Measurements from ENCODE around the gene WDR20.
"Not testable (repeated sequence)": the region's sequence is repeated elsewhere in the genome, so short reads cannot be mapped to it uniquely, and the experiment has no call there.

The WDR20 gene

GRCh38 chr14:102172021-102172272 is 32.2 kb downstream of the WDR20 start:
- not testable (repeated sequence) for DNase-seq

- not testable (repeated sequence) for DNase-seq
These were observed 33.0 kb downstream of the WDR20 start for GRCh38 chr14:102172721-102173120.

- no peak for DNase-seq
These were observed 37.5 kb downstream of the WDR20 start for GRCh38 chr14:102177161-102177560.

- no peak for DNase-seq
These were observed 39.1 kb downstream of the WDR20 start for GRCh38 chr14:102178806-102179205.

GRCh38 chr14:102180248-102180998 is 40.7 kb downstream of the WDR20 start:
- DNase-seq = no peak

- no peak for DNase-seq
These were observed 41.5 kb downstream of the WDR20 start for GRCh38 chr14:102181187-102181586.

- DNase-seq = peak; percentile 25 to 33
These were observed 42.5 kb downstream of the WDR20 start for GRCh38 chr14:102182190-102182589.

GRCh38 chr14:102182936-102183619 is 43.4 kb downstream of the WDR20 start:
- DNase-seq = no peak

GRCh38 chr14:102183886-102184285 is 44.2 kb downstream of the WDR20 start:
- no peak for DNase-seq

- DNase-seq = no peak
These were observed 44.8 kb downstream of the WDR20 start for GRCh38 chr14:102184316-102185035.

- DNase-seq = no peak
These were observed 45.7 kb downstream of the WDR20 start for GRCh38 chr14:102185360-102185759.

GRCh38 chr14:102187044-102187443 is 47.3 kb downstream of the WDR20 start:
- DNase-seq = no peak

- DNase-seq = no peak
These were observed 47.9 kb downstream of the WDR20 start for GRCh38 chr14:102187568-102188001.

- no peak for DNase-seq
These were observed 48.5 kb downstream of the WDR20 start for GRCh38 chr14:102188187-102188586.

GRCh38 chr14:102189874-102190273 is 50.2 kb downstream of the WDR20 start:
- no peak for DNase-seq

GRCh38 chr14:102192840-102193502 is 53.3 kb downstream of the WDR20 start:
- DNase-seq = no peak

GRCh38 chr14:102194856-102195255 is 55.2 kb downstream of the WDR20 start:
- no peak for DNase-seq

- no peak for DNase-seq
These were observed 55.7 kb downstream of the WDR20 start for GRCh38 chr14:102195446-102195845.

- no peak for DNase-seq
These were observed 56.6 kb downstream of the WDR20 start for GRCh38 chr14:102196039-102196901.

GRCh38 chr14:102196902-102197230 is 57.2 kb downstream of the WDR20 start:
- DNase-seq = no peak

GRCh38 chr14:102197317-102197853 is 57.7 kb downstream of the WDR20 start:
- no peak for DNase-seq
